Fibroblast of lung (primary cell): ENCODE results near the gene NPPC.

Experiments used
- EZH2 ChIP-seq: IDR thresholded peaks from 2 replicates; pipeline ENCODE4 v1.5.1; 2012; ENCODE audit warnings: low read length, control low read depth, mild to moderate bottlenecking; ENCODE audit errors: missing control alignments
- TF ChIP-seq, protein P1 (sequence below), 2 donors: IDR thresholded peaks in 1 of 2; conservative IDR thresholded peaks in 1 of 2; 1 replicate in 1 of 2; 2 replicates in 1 of 2; pipeline ENCODE4 v1.5.1; 2011 to 2012; ENCODE audit warnings: low read length in 2 of 2, control low read depth in 1 of 2, inconsistent platforms in 1 of 2, low read depth in 1 of 2, mild to moderate bottlenecking in 1 of 2

DNA sequence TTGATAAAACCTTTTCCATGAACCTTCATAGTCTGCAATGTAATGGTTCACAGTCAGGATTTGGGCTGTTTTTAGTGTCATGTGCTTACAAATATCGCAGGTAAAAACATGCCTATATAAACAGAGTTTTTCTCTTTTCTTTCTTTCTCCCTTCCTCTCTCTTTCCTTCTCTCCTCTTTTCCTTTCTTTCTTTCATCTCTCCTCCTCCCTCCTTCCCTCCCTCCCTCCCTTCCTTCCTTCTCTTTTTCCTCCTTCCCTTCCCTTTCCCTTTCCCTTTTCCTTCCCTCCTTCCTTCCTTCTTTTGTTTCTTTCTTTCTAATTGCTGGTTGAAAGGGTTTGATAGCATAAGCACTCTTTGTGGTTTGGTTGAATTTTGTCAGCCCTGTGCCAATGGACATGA, 9.6 kb upstream of the NPPC start:
- TF ChIP-seq, protein P1, sequence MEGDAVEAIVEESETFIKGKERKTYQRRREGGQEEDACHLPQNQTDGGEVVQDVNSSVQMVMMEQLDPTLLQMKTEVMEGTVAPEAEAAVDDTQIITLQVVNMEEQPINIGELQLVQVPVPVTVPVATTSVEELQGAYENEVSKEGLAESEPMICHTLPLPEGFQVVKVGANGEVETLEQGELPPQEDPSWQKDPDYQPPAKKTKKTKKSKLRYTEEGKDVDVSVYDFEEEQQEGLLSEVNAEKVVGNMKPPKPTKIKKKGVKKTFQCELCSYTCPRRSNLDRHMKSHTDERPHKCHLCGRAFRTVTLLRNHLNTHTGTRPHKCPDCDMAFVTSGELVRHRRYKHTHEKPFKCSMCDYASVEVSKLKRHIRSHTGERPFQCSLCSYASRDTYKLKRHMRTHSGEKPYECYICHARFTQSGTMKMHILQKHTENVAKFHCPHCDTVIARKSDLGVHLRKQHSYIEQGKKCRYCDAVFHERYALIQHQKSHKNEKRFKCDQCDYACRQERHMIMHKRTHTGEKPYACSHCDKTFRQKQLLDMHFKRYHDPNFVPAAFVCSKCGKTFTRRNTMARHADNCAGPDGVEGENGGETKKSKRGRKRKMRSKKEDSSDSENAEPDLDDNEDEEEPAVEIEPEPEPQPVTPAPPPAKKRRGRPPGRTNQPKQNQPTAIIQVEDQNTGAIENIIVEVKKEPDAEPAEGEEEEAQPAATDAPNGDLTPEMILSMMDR (conservative IDR thresholded peaks at IDR 0.05 in 1 of 2, IDR thresholded peaks at IDR 0.05 in 1 of 2; ENCODE audit: low read depth in 1 of 2, low read length in 2 of 2): no peak
- TF ChIP-seq EZH2: no peak
